SK-N-SH (cell line): ENCODE measurements around the gene SULT1B1. TPM values are rescaled to one million over a fixed set of nuclear protein-coding genes. Genes with fewer than 3 reads are reported as not detected.

Source experiments
- CTCF ChIA-PET: fragments of 300-600, 350-600 bp; formaldehyde crosslinking; extraction: SDS; loops from one replicate; lab custom pipeline; 2021; lab: Yijun Ruan, JAX
- POLR2A ChIA-PET: fragments of 350-600 bp; sonication (Branson Sonifier 250); formaldehyde crosslinking; extraction: SDS; loops from one replicate; lab custom pipeline; 2020; ENCODE audit warnings: antibody characterized with exemption, inconsistent platforms; lab: Yijun Ruan, JAX
- DNase-seq: peaks from one replicate; pipeline ENCODE4 v3.0.0; 2012
- H2AFZ ChIP-seq: fragments of 200-600 bp; sonication (generic); 2 replicates; pipeline ENCODE4 v1.8.1; 2016; ENCODE audit warnings: antibody characterized with exemption, mild to moderate bottlenecking, low read depth
- H3F3A ChIP-seq: fragments of 200-600 bp; sonication (generic); replicated peaks from 2 replicates; pipeline ENCODE3; 2016; ENCODE audit warnings: antibody characterized with exemption, mild to moderate bottlenecking; ENCODE audit not compliant: insufficient read depth
- H3K27ac ChIP-seq, 2 experiments: fragments of 200-500 bp in 1 of 2; fragments of 200-600 bp in 1 of 2; sonication (Bioruptor generic) in 1 of 2; sonication (generic), shearing (Covaris generic) in 1 of 2; 2 replicates each; pipeline versions ENCODE4 v1.5.1 to v1.6.1; 2014 to 2016; ENCODE audit warnings: low read depth in 2 of 2, inconsistent platforms in 1 of 2, low read length in 1 of 2, mild to moderate bottlenecking in 1 of 2, mixed read lengths in 1 of 2
- H3K27me3 ChIP-seq: fragments of 200-600 bp; sonication (generic), shearing (Covaris generic); 2 replicates; pipeline ENCODE4 v1.6.1; 2016; ENCODE audit warnings: mixed run types; ENCODE audit not compliant: insufficient read depth
- H3K36me3 ChIP-seq, 2 experiments: fragments of 200-500 bp in 1 of 2; fragments of 200-600 bp in 1 of 2; sonication (Bioruptor generic) in 1 of 2; sonication (generic) in 1 of 2; replicated peaks in 1 of 2; 2 replicates each; pipeline versions ENCODE3 to v1.5.1; 2014 to 2016; ENCODE audit warnings: low read length in 1 of 2, mild to moderate bottlenecking in 1 of 2; ENCODE audit not compliant: insufficient read depth in 2 of 2, control insufficient read depth in 1 of 2
- H3K4me1 ChIP-seq, 2 experiments: fragments of 200-500 bp in 1 of 2; fragments of 200-600 bp in 1 of 2; sonication (Bioruptor generic) in 1 of 2; sonication (generic), shearing (Covaris generic) in 1 of 2; 2 replicates each; pipeline versions ENCODE4 v1.5.1 to v1.6.1; 2014 to 2016; ENCODE audit warnings: low read depth in 1 of 2, low read length in 1 of 2, mixed run types in 1 of 2; ENCODE audit not compliant: insufficient read depth in 2 of 2, control insufficient read depth in 1 of 2
- H3K4me2 ChIP-seq: fragments of 200-600 bp; sonication (generic), shearing (Covaris generic); 2 replicates; pipeline ENCODE4 v1.6.1; 2017; ENCODE audit warnings: mixed run types
- H3K4me3 ChIP-seq, 2 experiments: fragments of 200-500 bp in 1 of 2; fragments of 200-600 bp in 1 of 2; sonication (Bioruptor generic) in 1 of 2; sonication (generic), shearing (Covaris generic) in 1 of 2; 2 replicates each; pipeline versions ENCODE4 v1.5.1 to v1.8.1; 2014 to 2016; ENCODE audit warnings: low read depth in 2 of 2, inconsistent platforms in 1 of 2, low read length in 1 of 2, mild to moderate bottlenecking in 1 of 2, mixed read lengths in 1 of 2, moderate library complexity in 1 of 2
- H3K79me2 ChIP-seq: fragments of 200-600 bp; sonication (generic); 2 replicates; pipeline ENCODE4 v1.8.1; 2017; ENCODE audit warnings: mild to moderate bottlenecking; ENCODE audit not compliant: insufficient read depth
- H3K9ac ChIP-seq: fragments of 200-600 bp; sonication (generic); 2 replicates; pipeline ENCODE4 v1.6.1; 2017; ENCODE audit warnings: mixed run types
- H3K9me2 ChIP-seq: fragments of 200-600 bp; sonication (generic); 2 replicates; pipeline ENCODE4 v1.6.1; 2017; ENCODE audit warnings: mixed run types
- H3K9me3 ChIP-seq: fragments of 200-600 bp; sonication (generic); 2 replicates; pipeline ENCODE4 v1.6.1; 2017; ENCODE audit warnings: mixed run types, mild to moderate bottlenecking, moderate library complexity
- H4K20me1 ChIP-seq: fragments of 200-600 bp; sonication (generic); 2 replicates; pipeline ENCODE4 v1.6.1; 2017; ENCODE audit warnings: mild to moderate bottlenecking, mixed run types; ENCODE audit not compliant: insufficient read depth
- CHD2 ChIP-seq: fragments of 150-350 bp; IDR thresholded peaks from 2 replicates; pipeline ENCODE4 v1.6.1; 2018; ENCODE audit warnings: low read length; ENCODE audit not compliant: partially characterized antibody
- CTCF ChIP-seq: fragments of 200-600 bp; sonication (generic); IDR thresholded peaks from 2 replicates; pipeline ENCODE4 v1.6.1; 2017; ENCODE audit warnings: antibody characterized with exemption, mild to moderate bottlenecking, moderate library complexity
- ELF1 ChIP-seq: IDR thresholded peaks from 2 replicates; pipeline ENCODE4 v1.4.0; 2012
- EZH2phosphoT487 ChIP-seq: fragments of 200-600 bp; sonication (generic); IDR thresholded peaks from 2 replicates; pipeline ENCODE4 v1.6.1; 2017; ENCODE audit warnings: low read depth, mixed run types, mild to moderate bottlenecking, antibody characterized with exemption, moderate library complexity, borderline replicate concordance
- FOXJ3 ChIP-seq: sonication (generic); formaldehyde crosslinking; IDR thresholded peaks from 2 replicates; pipeline ENCODE4 v1.5.1; 2020; ENCODE audit warnings: mild to moderate bottlenecking, missing genetic modification reagents
- FOXM1 ChIP-seq: IDR thresholded peaks from 2 replicates; pipeline ENCODE4 v1.4.0; 2012; ENCODE audit warnings: low read depth, mild to moderate bottlenecking
- MAX ChIP-seq: IDR thresholded peaks from 2 replicates; pipeline ENCODE4 v1.4.0; 2012; ENCODE audit warnings: low read depth
- MXI1 ChIP-seq: IDR thresholded peaks from 2 replicates; pipeline ENCODE4 v1.6.1; 2012; ENCODE audit warnings: mild to moderate bottlenecking, low read depth, low read length, improper control_type of control experiment
- NRF1 ChIP-seq: IDR thresholded peaks from 2 replicates; pipeline ENCODE4 v1.6.1; 2012; ENCODE audit warnings: low read depth, mild to moderate bottlenecking, low read length
- POLR2AphosphoS5 ChIP-seq: IDR thresholded peaks from 2 replicates; pipeline ENCODE4 v1.6.1; 2012; ENCODE audit warnings: low read depth, low read length
- REST ChIP-seq: IDR thresholded peaks from 2 replicates; pipeline ENCODE4 v1.6.1; 2012; ENCODE audit warnings: mild to moderate bottlenecking, low read depth, low read length, moderate library complexity
- SIN3A ChIP-seq: IDR thresholded peaks from 2 replicates; pipeline ENCODE4 v1.6.1; 2012; ENCODE audit warnings: low read depth, mild to moderate bottlenecking, low read length, moderate library complexity, borderline replicate concordance
- ZBTB33 ChIP-seq: IDR thresholded peaks from 2 replicates; pipeline ENCODE4 v1.4.0; 2012; ENCODE audit warnings: low read depth, borderline replicate concordance
- WGBS: methylation state at CpG from one replicate; pipeline ENCODE4 v1.1.6; 2017; ENCODE audit warnings: low lambda C conversion rate; 5-methylcytosine and 5-hydroxymethylcytosine counted together
- polyA plus RNA-seq, 3 experiments: library from polyadenylated mRNA; depleted of rRNA; stranded (reverse); fragments of >200 nt; gene quantifications; 2 replicates each; pipeline ENCODE4 v1.2.3, GENCODE V29; 2012

The SULT1B1 gene
- polyA plus RNA-seq, 1 of the 3 experiments (the other 2 are of a cell fraction), result 14.7 TPM

GRCh38 chr4:69702201-69702600 is 58.2 kb downstream of the SULT1B1 start:
- CTCF ChIA-PET, result interaction anchor here (1.0 kb wide), 1 partner anchor 12 kb away, joined by 4 read pairs; no protein-coding TSS in a partner anchor
- Histone ChIP-seq H3K9ac (no peak overlapping the region), H3K9me2 (no peaks in the 10 kb centered on the region), H3F3A (peaks cover 4% of the 10 kb centered on the region), H3K27ac (no peak overlapping the region), H3K27me3 (no peaks in the 10 kb centered on the region), H4K20me1 (no peaks in the 10 kb centered on the region), H3K36me3 (no peaks in the 10 kb centered on the region), H3K79me2 (no peaks in the 10 kb centered on the region), H3K4me1 (no peaks in the 10 kb centered on the region; a peak in 1 of 4 replicates), H3K4me3 (no peak overlapping the region), H3K4me2 (no peak overlapping the region), H3K9me3 (no peaks in the 10 kb centered on the region), H2AFZ (no peak overlapping the region)
- POLR2A ChIA-PET, result no interaction called here
- no peak for DNase-seq
- WGBS, result 30% methylated on average over 3 of the region's 3 CpGs
- no peak for TF ChIP-seq CHD2
- TF ChIP-seq POLR2AphosphoS5, result no peak
- no peak for TF ChIP-seq EZH2phosphoT487
- TF ChIP-seq CTCF, result no peak
- TF ChIP-seq MXI1, result no peak
- TF ChIP-seq FOXM1, result no peak
- no peak for TF ChIP-seq NRF1
- no peak for TF ChIP-seq SIN3A
- no peak for TF ChIP-seq ZBTB33
- no peak for TF ChIP-seq FOXJ3 (CRISPR knock-in tag)
- no peak for TF ChIP-seq REST
- no peak for TF ChIP-seq MAX
- no peak for TF ChIP-seq ELF1
